Activated CD8-positive, alpha-beta memory T cell treated with anti-CD3 and anti-CD28 coated beads for 1 hour (primary cell): ENCODE measurements around the gene MLLT1.

Experiments used
- DNase-seq, 2 donors: peaks; one replicate each; pipeline ENCODE4 v3.0.0-alpha.2; 2020; ENCODE audit warnings: low read depth in 1 of 2; ENCODE audit errors: extremely low read depth in 1 of 2

The MLLT1 gene

DNA sequence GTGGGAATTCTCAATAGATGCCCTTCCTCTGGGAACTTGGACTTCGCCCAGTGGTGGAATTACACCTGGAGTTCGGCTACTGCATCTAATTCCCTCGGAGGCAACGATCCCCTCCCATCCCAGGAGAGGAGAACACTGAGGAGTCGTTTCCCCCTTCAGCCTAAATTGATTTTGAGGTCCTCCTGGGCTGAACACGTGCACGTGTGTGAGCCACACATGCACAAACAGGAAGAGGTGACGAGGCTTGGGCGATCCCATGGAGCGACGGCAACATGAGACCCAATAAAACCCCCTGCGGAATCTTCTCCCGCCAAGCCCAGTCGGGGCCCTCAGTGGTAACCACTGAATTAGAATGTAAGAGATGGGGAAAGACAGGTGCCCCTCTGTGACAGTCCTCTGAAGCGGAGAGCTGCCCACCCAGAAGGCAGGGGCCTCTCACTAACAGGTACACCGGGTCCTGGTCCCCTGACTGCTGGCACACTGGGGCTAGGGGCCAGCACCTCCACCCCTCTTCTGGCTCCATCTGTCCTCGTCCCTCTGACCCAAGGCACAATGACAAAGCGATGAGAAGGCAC is 4.5 kb downstream of the MLLT1 start:
- no peak for DNase-seq

DNA sequence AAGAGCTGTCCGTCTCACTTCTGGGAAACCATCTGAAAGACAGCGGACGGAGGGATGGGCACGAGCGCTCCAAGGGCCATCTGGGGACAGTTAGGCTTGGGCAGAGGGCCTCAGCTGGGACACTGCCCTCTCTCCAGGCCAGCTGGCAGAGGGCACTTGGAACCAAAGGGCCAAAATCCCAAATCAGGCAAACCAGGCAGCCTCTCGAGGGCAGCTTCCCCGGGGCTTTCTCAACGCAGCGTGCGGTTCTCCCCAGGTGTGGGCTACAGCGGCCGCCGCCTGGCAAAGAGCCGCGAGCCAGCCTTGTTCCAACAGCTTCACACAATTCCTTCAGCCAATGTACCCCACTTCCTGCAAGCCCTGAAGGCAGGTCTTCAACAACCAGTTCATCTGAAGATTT is 5.0 kb downstream of the MLLT1 start:
- DNase-seq: no peak

DNA sequence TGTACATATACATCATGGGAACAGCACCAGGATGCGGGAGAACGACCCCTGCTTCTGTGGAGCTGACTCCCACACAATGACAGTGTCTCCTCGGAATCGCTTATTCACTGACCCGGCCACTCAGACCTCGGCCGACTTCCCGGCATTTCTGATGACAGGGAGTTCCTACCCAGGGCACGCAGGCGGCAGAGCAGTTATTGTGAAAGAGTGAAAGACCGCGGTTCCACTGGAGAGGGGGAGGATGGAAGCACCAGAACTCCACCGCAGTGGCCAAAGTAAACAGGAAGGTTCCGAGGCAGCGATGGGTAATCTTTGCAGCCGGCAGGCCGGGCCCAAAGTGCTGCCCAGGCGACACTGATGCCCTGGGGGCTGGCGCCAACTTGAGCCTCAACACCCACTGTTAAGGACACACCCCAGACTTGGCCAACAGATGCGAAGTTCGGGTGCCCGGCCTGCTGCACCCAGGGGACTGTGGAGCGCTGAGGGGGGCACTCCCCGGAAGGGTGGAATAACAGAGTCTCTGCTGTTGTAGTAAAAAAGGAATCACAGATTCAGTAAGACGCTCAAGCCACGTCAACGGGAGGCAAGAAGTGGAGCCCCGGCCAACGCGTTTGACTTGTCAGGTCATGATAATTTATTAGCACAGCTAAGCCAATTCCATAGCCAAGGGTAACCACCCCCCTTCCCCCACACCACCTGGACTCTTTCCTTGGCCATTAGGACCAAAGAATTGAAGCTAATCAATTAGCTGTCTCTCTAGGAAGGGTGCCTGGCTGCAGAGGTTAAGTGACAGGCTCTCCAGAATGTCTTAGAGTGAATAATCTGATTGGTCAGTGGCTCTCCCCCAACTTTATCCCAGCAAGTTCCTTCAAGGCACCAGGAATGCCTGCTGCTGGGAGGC is 5.8 kb downstream of the MLLT1 start:
- DNase-seq: no peak

DNA sequence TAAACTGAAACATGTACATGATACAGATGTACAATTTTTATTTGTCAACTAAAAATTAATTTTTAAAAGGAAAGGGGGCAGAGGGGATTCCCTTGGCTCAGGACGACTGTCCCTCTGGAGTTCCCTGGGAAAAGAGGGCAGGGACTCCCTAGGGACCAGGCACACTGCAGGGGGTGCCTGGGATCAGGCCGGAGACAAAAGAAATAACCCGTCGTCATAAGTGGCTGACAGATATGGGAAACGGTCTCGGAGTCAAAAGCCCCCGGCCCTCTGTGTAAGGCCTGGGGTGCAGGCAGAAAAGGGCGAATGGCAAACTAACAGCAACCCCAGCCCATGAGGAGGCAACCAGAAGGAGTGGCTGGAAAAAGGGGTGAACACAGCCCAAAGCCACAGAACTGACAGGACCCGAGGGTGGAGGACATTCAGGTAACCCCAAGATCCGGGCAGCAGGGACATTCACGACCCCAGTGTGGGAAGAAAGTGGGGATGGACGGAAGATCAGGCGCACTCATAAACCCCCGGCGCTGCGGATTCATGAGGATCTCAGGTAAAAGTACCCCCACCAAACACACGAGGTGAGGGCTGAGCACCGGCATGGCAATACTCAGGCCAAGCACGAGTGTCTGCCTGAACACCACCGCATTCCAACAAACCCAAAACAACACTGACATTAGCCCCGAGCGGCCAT is 6.7 kb downstream of the MLLT1 start:
- DNase-seq: no peak

DNA sequence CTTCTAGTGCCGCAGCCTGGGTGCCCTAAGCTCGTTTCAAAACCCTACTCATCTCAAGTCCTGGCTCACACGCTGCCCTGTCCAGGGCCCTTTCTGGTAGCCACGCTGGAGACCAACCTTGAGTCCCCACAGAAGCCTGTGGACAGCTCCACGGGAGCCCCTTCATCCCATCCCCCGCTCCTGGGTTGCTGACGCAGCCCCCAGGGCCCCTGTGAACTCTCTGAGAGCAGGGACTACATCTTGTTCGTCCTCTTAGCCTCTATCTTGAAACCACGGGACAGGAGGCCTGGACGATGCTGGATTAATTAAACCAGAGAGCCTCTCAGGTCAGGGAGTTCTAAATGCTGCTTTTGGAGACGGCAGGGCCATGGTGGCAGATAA is 7.4 kb downstream of the MLLT1 start:
- no peak for DNase-seq

DNA sequence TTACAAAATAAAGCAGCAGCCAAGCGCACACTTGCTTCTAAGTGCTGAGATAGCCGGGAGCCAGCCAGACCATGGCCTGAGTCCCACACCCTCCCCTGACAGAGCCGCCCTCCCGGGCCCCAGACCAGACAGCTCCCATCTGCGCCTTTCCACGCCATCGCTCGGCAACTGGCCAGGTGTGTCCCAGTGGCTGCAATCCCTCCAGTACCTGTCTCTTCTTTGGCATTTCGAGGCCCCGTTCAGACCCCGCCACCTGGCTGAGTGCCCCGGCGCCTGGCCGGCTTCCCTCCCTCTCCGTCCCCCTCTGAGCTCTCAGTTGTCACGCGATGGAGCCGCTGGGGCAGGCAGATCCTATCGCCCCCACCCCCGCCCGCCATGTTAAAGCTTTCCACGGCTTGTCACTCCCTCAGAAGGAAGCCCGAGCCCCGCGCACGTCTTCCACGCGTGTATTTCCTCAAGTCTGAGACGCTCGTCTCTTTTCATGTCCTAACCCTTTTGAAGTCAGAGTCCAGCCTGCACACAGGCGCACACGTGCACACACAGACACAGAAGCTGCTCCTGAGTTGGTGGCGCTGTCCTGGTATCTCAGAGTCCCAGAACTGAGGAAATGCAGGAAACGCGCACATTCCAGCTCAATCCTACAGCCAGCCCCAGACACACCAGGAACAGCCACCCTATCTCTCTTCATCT is 7.9 kb downstream of the MLLT1 start:
- no peak for DNase-seq

DNA sequence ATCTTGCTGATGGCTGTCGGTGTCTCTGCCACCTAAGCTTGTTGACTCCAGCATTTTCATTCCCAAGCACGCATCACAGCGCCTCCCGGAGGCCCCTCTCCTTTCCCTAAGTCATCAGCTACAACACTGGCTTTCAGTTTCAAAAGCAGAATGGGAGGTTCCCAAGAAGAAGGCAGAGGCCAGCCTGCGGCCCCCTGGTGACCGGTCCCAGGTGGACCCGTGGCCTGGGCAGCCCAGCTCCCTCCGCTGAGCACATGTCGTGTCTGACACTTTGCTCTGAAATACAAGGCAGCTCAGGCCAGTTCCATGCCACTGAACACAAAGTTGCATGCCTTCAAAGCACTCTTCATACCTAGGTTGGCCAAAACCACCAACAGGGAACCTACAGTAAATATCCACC is 8.5 kb downstream of the MLLT1 start:
- DNase-seq: no peak

DNA sequence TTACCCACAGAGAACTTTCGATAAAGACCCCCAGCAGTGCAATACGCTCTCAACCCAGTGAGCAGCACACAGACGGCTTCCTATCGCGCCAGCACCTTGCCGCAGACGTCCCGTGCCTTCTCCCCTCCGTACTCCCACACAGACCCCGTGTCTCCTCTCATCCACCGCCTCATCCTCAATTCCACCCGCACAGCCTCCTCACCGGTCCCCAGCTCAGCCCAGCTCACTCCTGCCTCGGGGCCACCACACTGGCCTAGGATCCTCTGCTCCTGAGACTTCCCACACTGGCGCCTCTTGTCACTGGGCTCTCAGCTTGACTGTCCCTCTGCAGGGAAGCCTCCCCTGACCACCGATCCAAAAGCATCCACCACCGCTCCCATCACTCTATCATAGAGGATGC is 9.0 kb downstream of the MLLT1 start:
- DNase-seq: no peak

DNA sequence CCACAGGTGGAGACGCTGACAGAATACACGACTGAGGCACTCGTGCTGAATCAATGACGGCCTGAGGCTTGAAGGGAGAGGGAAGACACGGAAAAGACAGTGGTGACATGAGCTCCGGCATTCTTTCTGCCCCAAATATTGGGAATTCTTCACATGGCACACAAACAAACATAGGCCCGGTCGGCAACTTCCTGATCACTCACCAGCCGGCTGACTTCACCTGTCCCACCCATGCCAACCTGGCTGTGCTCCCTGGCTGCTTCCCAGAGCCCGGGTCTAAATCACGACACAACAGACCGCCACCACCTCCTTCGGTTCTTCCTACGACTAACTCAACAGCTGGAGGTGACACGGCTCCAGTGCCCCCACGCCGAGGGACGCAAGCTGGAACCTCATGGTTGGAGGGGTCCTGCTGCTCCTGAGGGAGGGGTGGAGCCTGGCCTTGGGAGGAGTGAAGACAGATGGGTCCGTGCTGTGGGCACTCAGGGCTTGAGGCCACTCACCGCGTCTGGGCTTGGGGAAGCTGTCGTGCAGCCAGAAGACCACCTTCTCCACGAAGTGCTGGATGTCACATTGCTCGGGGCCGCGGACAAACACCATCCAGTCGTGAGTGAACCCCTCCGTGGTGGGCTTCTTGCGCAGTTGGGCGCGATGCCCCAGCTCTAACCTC is 9.6 kb downstream of the MLLT1 start:
- DNase-seq: no peak

DNA sequence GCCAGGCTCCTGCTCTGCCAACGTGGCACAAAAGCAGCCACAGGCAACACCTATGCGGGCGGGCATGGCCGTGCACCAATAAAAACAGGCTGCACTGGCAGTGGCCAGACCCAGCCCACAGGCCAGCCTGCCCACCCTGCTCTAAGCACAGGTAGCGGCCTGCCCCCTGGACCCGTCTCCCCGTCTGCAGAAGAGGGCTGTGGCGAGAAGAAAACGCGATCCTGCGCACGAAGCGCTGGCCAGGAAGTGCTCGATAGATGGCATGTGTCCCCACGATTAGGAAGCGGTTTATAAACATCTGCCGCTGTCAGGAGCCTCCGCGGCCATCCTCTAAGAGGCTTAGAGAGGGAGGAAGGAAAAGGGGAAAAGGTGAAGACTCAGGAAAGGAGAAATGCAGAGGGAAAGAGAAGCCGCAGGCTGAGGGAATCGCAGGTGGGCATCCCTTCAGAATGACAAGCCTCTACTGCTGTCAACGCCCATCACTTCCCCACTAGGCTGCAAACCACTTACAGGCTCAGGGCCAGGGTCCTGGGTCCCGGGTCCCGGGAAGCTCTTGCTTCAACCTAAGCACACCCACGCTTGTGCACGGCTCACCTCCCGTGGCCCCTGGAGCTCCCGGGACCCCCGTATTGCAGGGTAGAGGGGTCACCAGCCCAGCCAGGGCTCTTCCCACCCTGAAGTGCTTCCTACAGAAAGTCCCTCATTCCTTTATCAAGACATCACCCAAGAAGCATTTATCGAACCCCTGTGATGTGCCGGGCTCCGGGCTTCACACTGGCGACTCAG is 10.5 kb downstream of the MLLT1 start:
- DNase-seq: no peak

DNA sequence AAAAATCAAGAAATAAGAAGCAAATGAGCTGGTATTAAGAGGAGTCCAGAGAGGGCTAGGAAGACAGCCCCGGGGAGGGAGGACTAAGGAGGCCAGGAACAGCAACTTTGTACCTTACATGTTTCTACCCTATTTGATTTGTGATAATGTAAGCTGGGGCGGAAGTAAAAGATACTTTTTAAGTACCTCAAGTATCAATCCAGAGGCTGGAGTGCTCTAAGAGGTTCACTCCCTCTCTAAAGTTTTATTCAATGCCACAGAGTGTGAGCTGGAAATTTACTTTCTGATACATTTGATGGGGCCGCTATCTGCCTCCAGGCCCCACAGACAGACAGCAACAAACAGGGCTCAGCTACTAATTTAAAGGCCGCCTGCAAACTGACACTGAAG is 11.4 kb downstream of the MLLT1 start:
- DNase-seq: no peak

DNA sequence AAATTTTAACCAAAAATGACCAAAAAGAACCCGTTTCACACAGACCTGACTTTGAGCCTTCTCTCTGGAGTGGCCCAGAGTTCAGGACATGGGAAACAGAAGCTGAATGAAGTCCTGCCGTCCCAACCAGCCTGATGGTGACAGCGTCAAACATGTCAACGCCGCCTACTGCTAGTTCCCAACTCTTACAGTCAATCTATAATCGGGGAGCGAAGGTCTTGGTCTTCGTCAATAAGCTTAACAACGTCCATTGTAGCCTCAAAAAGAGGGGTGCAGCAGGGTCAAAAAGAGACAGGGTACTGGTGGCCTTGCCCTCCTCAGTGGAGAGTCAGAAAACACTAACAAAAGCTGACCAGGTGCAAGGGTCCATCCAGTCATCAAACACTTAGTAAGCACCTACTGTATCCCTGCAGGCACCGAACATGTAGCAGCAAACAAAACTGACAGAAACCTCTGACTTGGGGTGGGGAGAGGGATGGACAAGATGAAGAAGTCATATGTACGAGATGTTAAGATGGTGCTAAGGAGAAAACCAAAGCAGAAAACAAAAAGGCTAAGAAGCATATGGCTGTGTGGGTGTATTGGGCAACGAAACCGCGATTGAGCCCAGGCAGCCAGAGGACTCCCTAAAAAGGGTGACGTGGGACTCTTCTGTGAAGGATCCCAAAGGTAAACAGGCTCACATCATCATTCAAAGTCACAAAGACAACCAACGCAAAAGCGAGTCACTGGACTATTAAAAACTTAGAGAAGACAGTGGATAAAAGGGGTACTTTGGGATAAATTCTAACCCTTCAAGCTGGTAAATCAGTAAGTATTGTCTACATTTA is 12.0 kb downstream of the MLLT1 start:
- no peak for DNase-seq

DNA sequence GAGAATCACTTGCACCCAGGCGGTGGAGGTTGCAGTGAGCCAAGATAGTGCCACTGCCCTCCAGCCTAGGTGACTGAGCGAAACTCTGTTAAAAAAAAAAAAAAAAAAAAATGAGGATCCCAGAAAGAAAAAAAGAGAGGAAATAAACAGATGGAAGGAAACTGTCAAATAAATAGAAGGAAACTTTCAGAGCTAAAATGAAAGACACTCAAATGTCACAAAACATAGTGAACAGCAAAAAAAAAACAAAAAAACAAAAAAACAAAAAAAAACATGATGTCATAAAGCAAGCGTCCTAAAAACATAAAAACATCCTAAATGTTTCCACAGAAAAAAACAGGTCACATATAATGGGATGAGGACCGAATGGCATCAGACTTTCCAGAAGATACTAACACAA is 15.0 kb downstream of the MLLT1 start:
- no peak for DNase-seq

DNA sequence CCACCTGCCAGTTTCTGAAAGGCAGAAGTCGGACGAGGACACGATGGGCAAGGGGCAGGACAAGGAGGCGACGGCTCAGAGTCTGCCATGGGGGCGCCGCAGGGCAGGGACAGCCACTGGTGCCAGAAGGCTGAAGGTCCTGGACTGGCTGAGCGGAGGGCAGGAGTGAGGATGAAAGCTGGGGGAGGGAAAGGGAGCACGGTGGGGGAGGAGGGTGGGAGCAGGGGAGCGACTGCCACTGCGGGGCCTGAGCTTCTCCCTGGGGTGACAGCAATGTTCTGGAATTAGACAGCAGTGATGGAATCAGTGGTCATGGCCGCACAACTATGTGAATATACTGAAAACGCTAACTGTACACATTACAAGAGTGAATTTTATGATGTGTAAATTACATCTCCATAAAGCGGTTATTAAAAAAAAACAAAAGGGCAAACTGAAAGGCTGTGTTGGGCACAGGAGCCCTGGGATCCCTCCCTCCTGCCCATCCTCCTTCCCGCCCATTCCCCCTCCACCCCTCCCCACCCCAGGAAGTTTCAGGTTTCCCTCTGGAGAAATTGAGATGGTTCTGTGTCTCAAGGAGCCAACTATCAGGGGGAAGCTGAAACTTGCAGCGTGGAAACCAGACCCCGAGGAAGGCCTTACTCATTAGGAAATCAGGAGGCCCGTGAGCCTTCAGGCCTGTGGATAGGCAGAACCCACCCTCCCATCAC is 15.9 kb downstream of the MLLT1 start:
- DNase-seq: no peak

DNA sequence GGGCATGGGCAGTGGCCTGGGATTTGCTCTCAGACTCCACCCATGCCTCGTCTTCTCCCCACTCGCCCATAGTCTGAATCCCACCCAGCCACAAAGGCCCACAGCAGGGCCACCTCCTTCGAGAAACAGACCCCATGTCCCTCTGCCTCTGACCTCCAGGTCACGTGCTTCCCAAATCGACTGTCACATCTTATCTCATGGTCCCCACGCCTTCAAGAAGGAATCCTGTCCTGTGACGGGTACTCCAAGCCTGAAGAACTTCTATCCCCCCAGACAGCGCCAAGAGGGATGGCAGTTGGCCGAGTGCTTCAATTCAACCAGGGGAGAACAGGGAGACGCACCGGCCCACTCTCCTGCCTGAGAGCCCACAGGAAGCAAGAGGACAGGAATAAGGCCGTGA is 16.5 kb downstream of the MLLT1 start:
- no peak for DNase-seq

DNA sequence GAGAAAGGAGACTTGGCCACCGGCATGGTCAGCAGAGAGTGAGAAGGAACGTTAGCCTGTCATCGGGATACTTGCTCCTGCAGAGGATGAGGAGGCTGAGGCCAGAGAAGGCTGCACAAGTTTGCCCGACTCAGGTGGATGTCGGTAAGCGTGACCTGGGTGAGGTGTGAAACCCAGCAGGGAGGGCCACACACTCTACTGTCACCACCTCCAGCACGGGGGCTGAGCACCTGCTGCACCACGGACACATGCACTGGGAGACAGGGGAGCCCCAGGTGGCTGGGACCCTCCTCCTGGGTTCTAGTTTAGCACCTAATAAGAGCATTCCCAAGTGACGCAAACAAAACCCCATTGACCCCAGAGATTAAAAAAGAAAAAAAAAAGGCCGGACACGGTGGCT is 17.3 kb downstream of the MLLT1 start:
- DNase-seq: no peak

DNA sequence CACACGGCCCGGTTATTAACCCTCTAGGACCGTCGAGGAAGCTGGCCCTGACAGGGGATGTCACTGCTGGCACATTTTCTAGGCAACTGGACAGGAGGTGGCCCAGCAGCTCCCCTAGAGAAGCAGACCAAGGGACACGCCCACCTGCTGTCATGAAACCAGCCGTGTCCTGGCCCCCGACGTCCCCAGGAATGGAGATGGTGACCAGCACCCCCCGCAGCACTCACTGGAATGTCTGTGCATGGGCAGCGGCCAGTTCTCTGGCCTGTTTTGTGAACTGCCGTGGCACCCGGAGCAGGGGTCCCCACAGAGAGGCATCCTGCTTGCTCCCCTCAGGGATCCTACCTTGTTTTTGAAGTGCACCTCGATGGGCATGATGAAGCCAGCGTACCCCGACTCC is 17.9 kb downstream of the MLLT1 start:
- no peak for DNase-seq

DNA sequence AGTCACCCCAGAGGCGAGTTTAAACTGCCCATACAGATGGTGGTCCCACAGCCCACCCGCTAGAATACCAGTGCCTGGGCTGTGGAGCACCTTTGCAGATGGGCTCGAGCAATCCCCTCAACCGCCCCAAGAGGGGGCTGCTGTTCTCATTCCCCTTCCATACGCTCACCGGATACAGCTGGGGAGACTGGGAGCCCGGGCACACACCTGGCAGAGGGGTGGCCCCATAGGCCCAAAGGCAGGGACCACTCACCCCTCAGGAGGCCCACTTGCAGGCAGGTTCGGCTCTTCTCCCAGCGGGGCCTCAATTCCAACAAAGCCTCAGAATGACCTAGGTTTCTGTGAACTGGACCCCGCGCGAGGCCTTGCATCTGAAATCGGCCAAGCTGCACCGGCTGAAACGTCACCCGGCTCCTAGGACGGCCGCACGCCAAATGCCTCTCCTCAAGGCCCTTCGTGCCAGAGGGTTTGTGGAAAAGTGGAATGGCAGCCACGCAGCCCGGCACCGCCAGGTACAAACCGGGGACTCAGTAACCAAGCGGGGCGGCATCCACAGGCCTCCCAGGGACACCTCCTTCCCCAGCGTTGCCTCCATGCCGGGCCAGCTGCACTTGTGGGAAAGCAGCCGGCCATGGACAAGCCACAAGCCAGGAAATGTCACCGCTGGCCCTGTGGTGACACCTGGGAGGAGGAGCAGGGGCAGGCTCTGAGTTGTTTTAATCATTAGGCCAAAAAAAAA is 18.7 kb downstream of the MLLT1 start:
- DNase-seq: no peak
